GM19463 (cell line): Measurements from ENCODE around the gene NFILZ.

Experiments used
- ATAC-seq: cut with Tn5 transposase; IDR thresholded peaks from one replicate; pipeline ENCODE4 v1.9.1; 2021; ENCODE audit warnings: mild to moderate bottlenecking, moderate library complexity; ENCODE audit not compliant: unreplicated experiment

The NFILZ gene

DNA sequence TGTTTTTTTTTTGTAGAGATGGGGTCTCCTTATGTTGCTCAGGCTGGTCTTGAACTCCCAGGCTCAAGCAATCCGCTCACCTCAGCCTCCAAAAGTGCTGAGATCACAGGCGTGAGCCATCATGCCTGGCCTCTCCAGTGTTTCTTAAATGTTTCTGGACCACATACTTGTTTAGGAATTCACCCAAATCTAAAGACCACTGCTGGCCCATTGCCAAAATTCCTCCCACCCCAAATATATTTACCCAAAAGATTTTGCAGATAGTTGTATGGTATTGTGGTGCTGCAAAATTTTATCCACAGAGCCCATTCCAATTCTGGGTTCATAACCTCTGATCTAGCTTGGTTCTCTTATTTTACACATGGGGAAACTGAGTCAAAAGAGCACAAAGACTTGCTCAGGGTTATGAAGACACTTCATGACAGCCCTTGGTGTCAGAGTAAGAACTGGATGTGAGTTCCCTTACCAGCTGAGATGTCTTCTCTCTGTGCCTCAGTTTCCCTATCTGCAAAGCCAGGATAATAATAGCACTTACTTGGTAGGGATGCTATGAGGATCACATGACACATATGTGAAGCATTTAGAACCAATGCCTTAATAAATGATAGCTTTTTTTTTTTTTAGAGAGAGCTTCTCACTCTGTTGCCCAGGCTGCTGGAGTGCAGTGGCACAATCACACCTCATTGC lies 10.9 kb downstream of the NFILZ start:
- ATAC-seq = no peak

DNA sequence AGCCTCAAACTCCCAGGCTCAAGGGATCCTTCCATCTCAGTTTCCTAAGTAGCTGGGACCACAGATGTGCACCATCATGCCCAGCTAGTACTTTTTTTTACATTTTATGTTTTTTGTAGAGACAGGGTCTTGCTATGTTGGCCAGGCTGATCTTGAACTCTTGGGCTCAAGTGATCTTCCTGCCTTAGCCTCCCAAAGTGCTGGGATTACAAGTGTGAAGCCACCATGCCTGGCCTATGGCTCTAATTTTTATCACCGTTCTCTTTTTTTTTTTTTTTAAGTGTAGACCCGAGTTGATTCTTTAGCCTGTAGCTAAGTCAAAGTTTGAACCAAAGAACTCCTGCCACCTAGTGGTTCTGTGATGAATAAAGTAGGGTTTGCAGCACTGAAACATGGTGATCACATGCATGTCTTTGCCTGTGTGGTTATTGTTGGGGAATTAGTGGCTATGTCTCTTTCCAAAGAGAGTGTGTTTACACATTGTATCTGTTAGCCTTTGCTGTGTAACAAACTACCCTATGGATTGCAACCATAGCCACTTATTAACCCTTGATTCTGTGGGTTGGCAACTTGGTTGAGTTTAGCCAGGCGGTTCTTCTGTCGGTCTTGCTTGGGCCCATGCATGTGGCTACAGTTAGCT lies 11.6 kb downstream of the NFILZ start:
- no peak for ATAC-seq

DNA sequence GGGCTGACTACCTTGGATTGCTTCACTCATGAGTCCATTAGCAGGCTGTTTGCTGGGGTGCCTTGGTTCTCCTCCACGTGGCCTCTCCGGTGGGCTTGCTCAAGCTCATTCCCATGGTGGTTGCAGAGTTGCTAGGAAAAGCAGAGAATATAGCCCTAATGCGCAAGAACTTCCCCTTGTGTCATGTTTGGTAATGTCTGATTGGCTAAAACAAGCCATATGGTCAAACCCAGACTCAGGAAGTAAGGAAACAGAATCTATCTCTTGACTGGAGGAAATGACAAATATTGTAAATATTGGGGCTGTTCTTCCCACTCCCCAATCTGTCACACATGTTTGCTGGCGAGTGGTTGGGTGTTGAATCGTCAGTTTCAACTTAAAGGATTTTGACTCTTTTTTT lies 12.1 kb downstream of the NFILZ start:
- no peak for ATAC-seq

DNA sequence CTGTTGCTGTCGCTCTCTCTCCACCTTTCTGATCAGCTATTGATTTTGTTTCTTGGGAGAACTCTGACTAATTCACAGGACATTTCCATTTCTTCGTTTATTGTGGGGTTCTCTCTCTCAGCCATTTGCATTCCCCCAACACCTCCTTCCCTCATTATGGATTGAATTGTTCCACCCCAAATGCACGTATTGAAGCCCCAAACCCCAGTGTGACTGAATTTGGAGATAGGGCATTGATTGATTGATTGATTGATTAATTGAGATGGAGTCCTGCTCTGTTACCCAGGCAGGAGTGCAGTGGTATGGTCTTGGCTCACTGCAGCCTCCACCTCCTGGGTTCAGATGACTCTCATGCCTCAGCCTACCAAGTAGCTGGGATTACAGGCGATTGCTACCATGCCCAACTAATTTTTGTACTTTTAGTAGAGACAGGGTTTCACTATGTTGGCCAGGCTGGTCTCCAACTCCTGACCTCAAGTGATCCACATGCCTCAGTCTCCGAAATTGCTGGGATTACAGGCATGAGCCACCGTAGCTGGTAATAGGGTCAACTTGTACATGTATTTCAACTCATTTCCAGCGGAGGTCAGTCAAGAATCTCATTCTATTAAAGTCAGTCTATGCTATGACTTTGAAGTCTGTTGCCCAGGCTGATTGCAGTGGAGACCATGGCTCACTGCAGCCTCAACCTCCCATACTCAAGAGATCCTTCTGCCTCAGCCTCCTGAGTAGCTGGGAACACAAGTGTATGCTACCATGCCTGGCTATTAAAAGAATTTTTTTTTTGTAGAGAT lies 13.6 kb downstream of the NFILZ start:
- no peak for ATAC-seq

DNA sequence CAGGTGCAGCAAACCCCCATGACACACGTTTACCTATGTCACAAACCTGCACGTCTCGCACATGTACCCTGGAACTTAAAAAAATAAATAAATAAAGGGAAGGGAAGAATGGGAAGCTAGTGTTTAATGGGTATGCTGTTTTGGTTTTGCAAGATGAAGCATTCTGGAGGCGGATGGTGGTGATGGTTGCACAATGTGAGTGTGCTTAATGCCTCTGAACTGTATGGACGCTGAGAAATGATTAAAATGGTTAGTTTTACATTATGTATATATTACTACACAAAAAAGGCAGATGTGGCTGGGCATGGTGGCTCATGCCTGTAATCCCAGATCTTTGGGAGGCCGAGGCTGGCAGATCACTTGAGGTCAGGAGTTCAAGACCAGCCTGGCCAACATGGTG lies 17.8 kb downstream of the NFILZ start:
- ATAC-seq = no peak

DNA sequence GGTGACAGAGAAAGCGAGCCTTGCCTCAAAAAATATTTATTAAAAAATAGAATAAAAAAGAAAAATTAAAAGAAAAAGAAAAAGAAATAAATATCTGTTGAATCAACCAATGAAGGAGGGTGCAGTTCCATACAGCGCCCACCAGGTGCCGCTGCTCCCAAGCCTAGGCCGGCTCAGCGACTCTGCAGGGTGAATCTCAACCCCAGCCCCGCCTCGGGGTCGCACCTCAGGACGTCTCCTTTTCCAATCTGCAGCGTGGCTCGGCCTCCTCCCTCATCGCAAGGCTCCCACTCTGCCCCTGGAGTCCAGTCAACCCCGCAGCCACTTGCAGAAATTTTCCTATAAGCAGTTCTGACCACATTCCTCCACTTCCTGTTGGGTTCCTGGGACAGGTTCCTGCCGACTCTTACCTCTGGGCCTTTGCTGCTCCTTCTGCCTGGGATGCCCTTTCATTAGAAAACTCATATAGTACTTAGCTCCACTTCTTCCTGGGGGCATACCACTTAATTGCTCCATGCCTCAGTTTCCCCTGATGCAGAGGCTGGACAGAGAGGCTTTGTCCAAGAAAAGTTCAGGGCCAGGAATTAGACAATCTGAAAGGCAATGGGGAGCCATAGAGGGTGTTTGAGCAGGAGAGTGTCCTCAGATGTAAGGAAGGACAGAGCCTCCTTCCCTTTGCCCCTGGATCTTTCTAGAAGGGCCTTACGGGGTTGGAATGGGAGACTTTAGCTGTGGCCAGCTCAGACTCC lies 24.3 kb downstream of the NFILZ start:
- no peak for ATAC-seq

DNA sequence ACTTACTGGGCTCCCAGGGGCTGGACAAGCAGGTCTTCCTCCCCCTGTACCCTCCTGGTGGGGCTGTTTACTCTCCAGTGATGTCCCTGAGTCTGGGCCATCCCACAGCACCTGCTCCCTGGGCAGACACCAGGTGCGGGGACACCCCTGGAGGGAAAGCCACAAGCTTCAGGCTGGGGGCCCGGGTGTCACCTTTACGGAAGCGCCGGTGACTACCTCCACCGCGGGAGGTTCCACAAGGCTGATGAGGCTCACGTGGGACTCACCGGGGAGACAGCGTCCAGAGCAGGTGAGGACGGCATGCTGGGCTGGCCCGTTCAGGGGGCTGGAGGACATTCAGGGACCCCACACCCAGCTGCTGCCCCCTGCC lies 24.9 kb downstream of the NFILZ start:
- no peak for ATAC-seq

DNA sequence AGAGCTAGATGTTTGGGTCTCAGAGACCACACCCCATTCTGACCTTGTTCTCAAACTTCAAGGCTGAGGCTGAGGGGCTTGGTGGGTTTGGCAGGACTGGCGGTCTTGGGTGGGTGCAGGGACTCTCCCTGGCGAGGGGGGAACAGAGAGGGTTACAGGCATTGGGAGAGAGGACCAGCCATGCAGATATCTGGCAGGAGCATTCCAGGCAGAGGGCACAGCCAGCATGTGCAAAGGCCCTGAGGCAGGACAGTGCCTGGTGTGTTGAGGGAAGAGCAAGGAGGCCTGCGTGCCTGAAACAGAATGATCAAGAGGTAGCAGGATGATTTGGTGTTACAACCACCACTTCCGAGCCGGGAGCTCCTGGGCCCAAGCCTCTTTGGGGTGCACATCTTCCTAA lies 27.4 kb downstream of the NFILZ start:
- ATAC-seq = no peak

DNA sequence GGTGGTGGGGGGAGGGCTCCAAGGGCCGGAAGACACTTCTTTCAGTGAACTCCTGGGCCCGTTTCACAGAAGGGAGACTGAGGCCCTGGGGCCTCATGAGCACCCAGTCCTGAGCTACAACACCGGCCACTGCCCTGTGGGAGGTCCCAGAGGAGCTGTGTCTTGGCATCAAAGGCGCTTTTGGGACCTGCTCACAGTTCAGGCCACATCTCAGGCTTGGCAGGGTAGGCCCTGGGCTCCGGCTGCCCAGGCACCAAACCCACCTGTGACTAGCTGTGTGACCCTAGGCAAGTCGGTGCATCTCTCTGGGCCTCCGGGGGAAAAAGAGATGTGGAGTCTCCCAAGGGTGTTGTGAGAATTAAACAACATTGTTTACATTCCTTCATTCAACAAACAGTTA lies 29.5 kb downstream of the NFILZ start:
- no peak for ATAC-seq

DNA sequence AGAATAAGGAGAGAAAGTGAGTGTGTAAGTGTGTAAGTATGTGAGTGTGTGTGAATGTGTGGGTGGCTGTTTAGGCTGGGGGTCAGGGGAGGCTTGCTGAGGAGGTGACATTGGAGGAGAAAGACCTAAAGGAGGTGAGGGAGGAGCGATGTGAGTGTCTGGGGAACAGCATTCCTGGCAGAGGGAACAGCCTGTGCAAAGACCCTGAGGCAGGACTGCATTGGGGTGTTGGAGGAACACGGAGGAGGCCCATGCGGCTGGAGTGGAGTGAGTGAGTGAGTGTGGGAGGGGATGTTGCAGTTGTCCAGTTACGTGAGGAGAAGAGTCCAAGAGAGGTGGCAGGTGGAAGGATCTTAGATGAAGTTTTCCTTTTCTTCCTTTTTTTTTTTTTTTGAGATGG lies 31.8 kb downstream of the NFILZ start:
- no peak for ATAC-seq

DNA sequence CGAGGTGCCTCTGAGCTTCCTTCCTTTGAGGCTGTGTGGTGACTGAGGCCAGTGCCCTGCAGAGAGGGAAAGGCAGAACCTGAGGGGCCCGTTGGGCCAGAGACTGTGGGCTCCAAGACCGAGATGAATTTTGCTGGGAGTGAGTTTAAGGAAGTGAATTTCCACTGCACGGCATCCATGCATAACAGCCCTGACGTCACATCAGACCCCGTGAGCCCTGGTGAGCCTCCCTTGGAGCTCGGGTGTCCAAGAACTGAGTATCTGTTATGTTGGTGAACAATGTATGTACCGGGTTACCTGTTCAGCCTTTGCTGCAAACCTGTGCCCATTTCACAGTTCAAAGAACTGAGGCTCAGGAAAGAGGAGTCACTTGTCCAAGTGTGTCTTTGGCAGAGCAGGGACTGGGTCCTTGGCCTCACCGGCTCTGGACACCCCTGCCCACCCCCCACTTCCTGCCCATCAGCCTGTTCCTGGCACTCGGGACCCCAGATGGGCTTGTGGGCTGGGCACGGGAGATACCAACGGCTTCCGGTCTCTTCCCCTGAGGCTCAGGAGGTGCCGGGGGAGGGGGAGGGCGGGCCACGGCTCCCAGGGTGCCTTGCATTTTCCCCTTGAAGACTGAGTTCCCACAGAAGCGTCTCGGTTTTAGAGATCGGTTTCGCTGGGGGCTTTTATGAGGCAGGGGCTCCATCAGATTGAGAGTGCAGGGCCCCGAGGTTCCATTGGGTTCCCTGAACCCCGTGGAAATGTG lies 33.7 kb downstream of the NFILZ start:
- no peak for ATAC-seq

DNA sequence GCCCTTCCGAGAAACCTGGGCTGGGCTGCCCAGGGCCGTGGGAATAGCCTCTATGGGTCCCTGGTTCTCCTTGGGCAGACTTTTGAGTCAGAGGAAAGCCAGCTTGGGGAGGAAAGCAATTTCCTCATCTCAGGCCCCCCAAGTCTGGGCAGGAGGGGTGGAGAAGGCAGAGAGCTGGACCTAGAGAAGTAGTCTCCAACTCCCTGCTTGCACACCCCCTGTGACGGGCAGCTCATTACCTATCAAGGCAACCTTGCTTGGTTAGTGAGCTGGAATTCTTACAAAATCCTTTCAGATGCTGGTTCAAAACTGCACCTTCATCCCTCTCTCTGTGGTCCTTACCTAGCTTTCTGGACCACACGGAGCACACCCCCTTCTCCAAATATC lies 34.2 kb downstream of the NFILZ start:
- no peak for ATAC-seq

DNA sequence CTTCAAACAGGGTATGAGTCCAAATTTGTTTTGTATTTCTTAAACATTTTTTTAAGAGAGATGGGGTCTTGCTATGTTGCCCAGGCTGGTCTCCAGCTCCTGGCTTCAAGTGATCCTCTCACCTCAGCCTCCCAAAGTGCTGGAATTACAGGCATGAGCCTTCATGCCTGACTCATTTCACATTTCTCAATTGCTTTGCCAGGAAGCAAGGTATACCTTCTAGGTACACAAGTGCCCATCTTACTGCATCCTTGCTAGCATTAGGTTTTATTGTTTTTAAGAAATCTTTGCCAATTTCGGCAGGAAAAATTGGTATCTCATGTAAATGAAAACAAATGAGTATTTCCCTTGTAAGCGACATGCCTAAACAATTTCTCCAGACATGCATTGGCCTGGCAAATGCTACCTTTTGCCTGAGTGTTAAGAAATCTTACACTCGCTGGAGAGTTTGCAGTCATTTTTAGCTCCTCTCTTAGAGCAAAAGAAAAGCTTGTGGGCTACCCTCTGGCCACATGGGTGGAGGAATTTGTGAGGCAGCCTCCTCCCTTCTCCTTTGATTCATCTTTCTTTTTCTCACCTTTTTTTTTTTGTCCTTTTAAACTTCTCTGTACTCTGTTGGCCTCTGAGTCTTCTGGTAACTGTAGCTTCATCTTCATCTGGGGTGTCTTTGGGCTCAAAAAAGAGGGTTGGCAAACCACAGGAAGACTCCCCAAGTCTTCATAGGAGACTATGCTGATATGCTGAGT lies 35.2 kb downstream of the NFILZ start:
- no peak for ATAC-seq

DNA sequence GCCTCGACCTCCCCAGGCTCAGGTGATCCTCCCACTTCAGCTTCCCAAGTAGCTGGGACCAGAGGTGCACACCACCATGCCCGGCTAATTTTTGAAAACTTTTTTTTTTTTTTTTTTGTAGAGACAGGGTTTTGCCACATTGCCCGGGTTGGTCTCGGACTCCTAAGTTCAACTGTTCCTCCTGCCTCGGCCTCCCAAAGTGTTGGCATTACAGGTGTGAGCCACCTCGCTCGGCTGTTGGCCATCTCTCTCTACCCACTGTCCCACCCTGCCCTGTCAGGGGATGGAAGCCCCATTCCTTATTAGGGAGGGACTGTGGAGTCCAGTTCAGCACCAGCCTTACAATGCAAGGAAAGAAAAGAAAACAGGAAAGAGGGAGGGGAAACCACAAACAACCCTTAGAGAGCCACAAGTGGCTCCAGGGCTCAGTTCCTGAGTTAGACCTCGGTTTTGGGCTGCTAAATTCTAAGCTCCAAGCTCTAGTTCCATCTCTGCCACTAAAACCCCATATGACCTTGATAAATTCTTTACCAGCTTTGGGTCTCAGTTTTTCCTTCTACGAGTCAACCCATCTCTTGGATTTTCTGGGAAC lies 36.5 kb downstream of the NFILZ start:
- no peak for ATAC-seq

DNA sequence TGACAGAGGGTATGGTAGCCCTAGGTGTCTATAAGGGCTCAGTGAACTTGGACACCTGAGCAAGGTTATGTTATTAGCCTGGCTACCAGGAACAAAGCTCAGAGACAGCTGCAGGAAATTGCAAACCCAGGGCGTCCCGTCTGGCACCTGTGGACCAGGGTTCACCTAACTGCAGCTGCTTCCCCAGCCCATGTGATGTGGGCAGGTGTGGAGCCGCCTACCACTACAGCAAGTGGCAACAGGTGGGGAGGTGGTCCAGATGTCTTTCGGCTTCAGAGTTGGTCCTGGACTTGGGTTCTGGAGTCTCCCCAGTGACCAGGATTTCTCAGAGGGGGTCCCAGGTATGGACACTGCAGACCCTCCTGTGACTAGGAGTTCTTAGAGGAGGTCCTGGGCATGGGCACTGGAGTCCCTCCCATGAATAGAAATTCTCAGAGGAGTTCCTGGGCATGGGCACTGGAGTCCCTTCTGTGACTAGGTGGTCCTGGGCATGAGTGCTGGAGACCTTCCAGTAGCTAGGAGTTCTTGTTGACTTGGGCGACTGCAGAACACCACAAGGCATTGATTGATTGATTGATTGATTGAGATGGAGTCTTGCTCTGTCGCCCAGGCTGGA lies 43.0 kb downstream of the NFILZ start:
- no peak for ATAC-seq

DNA sequence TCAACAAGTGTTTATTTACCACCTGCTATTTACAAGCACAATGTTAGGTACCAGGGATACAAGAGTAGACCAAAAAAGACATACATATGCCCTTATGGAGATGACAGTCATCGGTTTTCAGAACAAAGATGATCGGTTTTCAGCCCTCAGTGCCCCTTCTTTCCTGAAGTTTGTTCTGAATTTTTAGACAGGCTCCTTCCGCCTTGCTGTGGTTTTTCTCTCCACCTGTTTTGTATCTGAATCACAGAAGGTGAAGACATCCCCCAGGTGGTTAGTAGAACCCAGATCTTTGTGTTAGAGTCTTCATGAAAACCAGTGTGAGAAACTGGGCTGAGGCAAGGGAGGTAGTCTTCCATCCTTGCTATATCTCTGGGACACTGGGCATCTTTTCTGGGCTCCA lies 44.6 kb downstream of the NFILZ start:
- no peak for ATAC-seq

DNA sequence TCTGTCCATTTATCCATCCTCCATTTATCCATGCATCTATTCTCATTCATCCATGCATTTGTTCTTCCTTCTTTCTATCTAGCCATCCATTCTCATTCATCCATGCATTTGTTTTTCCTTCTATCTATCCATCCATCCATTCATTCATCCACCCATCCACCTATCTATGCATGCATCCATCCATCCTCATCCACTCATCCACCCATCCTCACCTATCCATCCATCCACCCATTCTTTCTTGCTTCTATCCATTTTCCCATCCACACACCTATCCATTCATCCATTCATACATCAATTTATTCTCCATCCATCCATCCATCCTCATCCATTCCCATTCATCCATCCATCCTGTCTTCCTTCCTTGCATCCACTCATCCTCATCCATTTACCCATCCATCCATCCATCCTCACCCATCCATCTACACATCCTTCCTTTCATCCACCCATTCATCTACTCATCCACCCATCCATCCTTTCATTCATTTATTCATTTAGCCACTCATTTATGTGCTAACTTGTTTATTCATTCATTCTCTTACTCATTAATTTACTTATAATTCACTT lies 47.9 kb downstream of the NFILZ start:
- ATAC-seq = no peak
